Endothelial cell of umbilical vein (primary cell): ENCODE results near the gene PTGIR.

Experiments used
- EZH2 ChIP-seq: IDR thresholded peaks from 2 replicates; pipeline ENCODE4 v1.6.1; 2012; ENCODE audit warnings: borderline replicate concordance, low read depth, mild to moderate bottlenecking, moderate library complexity, low read length, inconsistent platforms; ENCODE audit not compliant: severe bottlenecking
- GATA2 ChIP-seq: IDR thresholded peaks from 2 replicates; pipeline ENCODE4 v1.7.0; 2011; ENCODE audit warnings: low read depth, mild to moderate bottlenecking, moderate library complexity, mixed read lengths, low read length; ENCODE audit not compliant: insufficient read length, insufficient read depth
- JUN ChIP-seq: IDR thresholded peaks from 2 replicates; pipeline ENCODE4 v1.6.1; 2011; ENCODE audit warnings: borderline replicate concordance, low read depth; ENCODE audit not compliant: insufficient read length, insufficient read depth
- POLR2A ChIP-seq: IDR thresholded peaks from 2 replicates; pipeline ENCODE4 v1.6.1; 2012; ENCODE audit warnings: low read depth, mild to moderate bottlenecking, control low read depth, low read length
- POLR2AphosphoS5 ChIP-seq: IDR thresholded peaks from 2 replicates; pipeline ENCODE4 v1.6.1; 2012; ENCODE audit warnings: low read depth, mild to moderate bottlenecking, control low read depth, low read length, moderate library complexity; ENCODE audit not compliant: insufficient read depth
- TF ChIP-seq, protein P1 (sequence below), 2 donors: IDR thresholded peaks; 1 replicate in 1 of 2; 2 replicates in 1 of 2; pipeline ENCODE4 v1.5.1; 2011; ENCODE audit warnings: low read length in 2 of 2, mild to moderate bottlenecking in 2 of 2, moderate library complexity in 2 of 2, control low read depth in 1 of 2, inconsistent platforms in 1 of 2, low read depth in 1 of 2; ENCODE audit not compliant: insufficient read depth in 1 of 2; ENCODE audit errors: extremely low read depth in 1 of 2
- TF ChIP-seq, protein P2 (sequence below): IDR thresholded peaks from 2 replicates; pipeline ENCODE4 v1.6.1; 2011; ENCODE audit not compliant: insufficient read depth, insufficient read length

DNA sequence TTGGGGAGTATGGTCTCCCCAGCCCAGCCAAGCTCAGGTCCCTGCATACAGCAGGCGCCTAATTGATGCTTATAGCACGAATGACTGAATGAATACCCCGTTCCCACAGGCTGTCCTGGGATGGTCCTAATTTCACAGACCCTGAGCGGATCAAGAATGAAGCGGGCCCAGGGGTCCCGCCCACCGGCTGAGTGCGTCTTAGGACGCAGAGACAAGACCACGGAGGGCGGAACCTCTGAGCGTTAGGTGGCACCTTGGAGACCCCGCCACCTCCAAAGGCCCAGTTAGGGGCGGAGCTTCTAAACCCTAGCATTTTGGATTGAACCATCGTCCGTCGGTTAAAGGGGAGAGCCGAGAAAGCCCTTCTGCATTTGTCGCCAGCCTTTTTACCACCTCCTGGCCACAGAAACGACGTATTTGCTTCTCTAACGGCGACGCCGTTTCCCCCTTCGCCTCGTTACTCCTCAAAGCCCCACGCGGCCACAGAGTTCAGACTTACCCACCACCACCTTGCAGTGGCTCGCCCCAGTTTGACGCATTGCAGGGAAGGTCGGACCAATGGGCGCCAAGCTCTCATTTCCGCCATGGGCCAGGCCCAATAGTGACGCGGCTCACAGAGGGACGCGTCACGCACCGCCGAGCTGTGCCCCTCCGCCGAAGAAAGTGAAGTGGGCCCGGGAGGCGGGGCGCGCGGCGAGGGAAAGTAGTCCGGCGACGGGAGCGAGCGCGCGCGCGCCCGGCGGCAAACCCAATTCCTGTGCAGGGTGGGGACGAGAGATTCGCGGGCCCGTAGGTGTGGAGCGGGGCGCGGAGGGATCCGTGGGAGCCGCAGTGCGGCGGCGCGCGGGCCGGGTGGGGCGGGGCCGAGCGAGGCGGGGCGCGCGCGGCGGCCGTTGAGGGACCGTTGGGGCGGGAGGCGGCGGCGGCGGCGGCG, 24.2 kb downstream of the PTGIR start:
- TF ChIP-seq, protein P1, sequence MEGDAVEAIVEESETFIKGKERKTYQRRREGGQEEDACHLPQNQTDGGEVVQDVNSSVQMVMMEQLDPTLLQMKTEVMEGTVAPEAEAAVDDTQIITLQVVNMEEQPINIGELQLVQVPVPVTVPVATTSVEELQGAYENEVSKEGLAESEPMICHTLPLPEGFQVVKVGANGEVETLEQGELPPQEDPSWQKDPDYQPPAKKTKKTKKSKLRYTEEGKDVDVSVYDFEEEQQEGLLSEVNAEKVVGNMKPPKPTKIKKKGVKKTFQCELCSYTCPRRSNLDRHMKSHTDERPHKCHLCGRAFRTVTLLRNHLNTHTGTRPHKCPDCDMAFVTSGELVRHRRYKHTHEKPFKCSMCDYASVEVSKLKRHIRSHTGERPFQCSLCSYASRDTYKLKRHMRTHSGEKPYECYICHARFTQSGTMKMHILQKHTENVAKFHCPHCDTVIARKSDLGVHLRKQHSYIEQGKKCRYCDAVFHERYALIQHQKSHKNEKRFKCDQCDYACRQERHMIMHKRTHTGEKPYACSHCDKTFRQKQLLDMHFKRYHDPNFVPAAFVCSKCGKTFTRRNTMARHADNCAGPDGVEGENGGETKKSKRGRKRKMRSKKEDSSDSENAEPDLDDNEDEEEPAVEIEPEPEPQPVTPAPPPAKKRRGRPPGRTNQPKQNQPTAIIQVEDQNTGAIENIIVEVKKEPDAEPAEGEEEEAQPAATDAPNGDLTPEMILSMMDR (IDR thresholded peaks at IDR 0.05; ENCODE audit: extremely low read depth in 1 of 2, insufficient read depth in 1 of 2, low read depth in 1 of 2, low read length in 2 of 2) = no peak
- TF ChIP-seq JUN = no peak
- TF ChIP-seq POLR2A = peak; percentile 66
- no peak for TF ChIP-seq EZH2
- TF ChIP-seq, protein P2, sequence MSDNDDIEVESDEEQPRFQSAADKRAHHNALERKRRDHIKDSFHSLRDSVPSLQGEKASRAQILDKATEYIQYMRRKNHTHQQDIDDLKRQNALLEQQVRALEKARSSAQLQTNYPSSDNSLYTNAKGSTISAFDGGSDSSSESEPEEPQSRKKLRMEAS = peak; percentile 1
- TF ChIP-seq POLR2AphosphoS5 = no peak
- TF ChIP-seq GATA2 = no peak
